HK-2 (cell line): ENCODE data around the gene WSB1.
A peak's percentile ranks its signal among the peaks of the same experiment; 100 is the strongest.

Experiments
- DNase-seq: peaks from one replicate; pipeline ENCODE4 v3.0.0-alpha.2; 2018; ENCODE audit not compliant: unreplicated experiment

Gene WSB1

DNA sequence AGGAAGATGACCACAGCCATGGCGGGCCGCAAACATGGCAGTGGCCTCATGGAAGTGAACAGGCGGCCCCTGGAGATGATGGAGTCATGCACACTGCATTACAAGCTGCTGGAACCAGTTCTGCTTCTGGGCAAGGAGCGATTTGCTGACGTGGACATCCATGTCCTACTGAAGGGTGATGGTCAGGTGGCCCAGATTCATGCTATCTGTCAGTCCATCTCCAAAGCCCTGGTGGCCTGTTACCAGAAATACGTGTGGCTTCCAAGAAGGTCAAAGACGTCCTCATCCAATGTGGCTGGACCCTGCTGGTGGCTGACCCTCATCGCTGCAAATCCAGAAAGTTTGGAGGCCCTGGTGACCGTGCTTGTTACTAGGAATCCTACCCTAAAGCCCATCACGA, 13.4 kb upstream of the WSB1 start:
- no peak for DNase-seq

DNA sequence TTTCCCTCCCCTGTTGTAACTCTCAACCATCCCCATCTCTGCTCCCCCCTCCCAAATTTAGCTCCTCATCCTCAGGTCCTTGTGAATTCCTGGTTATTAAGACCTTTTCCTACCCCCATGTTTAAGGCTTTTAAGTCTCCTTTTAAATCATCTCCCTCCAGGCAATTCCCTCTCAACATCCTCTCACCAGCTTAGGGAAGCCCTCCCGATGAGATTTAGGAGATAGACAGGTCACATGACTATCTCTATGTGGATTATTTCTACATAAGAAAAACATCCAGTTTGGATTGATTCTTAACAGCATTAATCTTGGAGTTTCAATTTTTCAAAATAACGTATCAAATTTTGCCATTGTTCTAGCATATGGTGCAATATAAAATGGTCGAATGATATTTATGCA, 12.5 kb upstream of the WSB1 start:
- no peak for DNase-seq

DNA sequence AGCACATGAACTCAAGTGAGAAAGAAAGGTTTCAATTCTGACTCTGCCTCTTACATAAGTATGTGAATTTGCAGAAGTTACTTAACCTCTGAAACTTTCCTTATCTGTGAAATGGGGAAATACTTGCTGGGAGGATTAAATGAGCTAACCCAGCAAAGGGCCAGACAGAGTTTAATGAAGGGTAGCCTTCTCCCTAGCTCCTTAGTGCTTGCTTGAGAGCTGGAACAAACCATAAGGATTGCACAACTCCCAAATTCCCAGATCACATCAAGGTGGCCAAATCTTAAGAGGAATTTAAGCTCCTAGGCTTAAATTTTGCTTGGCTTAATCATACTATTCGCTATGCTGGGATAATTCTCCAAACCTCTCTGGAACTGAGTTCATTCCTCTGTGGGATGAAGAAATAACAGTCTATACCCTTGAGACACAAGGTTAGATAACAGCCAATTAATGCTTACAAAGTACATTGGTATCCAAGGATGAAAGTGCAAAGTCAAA, 11.8 kb upstream of the WSB1 start:
- no peak for DNase-seq

DNA sequence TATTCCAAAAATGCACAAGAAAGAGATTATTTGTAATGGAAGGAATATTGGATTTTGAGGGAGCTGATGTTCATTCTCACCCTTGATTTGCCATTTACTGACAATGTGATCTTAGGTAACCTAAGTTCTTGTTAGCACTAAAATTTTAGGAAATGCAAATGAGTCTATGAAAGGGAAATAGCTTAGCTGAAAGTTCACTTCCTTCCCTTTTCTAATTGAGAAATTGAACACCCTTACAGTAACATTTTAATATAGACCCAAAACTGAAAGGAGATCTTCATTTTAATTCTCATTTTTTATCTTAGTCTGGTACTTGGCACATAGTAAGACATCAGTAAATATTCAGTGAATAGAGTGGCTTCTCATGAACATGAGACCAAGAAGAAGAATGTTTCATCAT, 10.9 kb upstream of the WSB1 start:
- DNase-seq = no peak

DNA sequence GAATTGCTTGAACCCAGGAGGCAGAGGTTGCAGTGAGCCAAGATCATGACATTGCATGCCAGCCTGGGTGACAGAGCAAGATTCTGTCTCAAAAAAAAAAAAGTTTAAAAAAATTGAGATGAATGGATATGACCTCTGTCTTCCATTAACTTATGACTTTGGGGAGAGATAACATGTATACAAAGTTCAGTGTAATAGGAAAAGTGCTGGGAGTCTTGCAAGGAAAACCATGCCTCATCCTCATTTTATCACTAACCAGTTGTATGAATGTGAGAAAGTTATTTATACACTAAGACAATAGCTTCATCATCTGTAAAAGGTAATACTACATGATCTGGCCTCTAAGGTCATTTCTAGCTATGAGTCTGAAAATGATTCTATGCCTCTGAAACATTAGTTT, 10.2 kb upstream of the WSB1 start:
- no peak for DNase-seq

DNA sequence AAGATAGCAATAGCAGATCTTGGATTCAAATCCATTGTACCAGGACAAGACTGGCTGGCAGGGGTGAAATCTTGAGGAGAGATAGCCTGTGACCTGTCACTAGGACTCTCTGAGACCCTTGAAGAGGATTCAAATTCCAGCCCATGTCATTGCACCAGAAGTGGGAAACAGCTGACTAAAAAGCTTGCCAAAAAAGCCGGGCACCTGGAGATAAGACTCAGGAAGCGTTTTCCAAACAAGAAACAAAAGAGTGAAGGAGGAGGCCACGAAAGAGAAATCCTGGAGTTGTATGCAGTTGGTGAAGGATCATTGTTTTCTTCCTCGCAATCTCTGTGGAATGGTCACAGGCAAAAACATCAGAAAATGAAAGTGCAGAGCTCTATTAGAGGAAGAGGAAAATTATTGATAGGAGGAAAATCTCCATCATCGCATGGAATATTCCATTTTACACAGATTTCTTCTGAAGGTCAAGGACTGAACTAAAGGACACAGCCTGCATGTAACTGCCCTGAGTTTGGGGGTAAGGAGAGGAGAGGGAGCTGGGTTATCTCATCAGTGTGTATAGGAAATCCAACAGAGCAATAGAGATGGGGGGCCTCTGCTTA, 9.0 kb upstream of the WSB1 start:
- no peak for DNase-seq

DNA sequence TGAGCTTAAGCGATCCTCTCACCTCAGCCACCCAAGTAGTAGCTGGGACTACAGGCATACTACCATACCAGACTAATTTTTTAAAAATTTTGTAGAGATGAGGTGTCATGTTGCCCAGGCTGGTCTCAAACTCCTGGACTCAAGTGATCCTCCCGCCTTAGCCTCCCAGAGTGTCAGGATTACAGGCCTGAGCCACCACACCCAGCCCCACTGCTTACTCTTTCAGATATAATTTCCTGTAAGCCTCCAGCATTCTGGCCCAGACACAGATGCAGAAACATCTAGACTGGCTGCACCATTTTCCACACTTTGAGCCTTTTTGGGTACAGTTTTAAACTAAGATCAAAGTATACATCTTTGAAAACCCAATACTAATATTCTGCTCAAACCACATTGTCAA, 8.4 kb upstream of the WSB1 start:
- no peak for DNase-seq

DNA sequence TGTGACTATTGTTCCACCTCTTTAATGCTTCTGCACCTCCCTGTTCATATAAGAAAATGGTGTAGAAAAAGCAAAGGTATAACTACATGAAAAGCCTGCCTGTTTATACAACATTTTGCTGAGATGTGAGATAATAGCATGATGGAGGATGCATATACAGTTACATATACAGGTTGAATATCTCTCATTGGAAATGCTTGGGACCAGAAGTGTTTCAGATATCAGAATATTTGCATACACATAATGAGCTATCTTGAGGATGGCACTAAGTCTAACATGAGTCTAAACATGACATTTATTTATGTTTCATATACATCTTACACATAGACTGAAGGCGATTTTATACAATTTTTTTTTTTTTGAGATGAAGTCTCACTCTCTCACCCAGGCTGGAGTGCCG, 5.7 kb upstream of the WSB1 start:
- no peak for DNase-seq

DNA sequence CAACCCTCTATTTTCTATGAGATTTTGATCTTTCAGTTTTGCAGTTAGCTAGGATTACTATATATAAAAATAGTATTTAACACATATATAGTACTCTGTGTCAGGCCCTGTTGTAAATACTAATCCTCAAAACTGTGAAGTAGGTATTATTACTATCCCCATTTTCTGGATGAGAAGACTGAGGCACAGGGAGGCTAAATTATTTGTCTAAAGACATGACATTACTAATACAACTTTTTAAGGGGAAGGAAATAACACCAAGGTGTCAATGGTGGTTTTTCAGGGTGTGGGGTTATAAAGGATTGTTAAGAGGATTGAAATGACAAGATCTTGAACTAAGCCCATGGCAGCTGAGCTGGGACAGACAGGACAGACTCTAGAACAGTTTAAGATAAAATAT, 4.1 kb upstream of the WSB1 start:
- no peak for DNase-seq

DNA sequence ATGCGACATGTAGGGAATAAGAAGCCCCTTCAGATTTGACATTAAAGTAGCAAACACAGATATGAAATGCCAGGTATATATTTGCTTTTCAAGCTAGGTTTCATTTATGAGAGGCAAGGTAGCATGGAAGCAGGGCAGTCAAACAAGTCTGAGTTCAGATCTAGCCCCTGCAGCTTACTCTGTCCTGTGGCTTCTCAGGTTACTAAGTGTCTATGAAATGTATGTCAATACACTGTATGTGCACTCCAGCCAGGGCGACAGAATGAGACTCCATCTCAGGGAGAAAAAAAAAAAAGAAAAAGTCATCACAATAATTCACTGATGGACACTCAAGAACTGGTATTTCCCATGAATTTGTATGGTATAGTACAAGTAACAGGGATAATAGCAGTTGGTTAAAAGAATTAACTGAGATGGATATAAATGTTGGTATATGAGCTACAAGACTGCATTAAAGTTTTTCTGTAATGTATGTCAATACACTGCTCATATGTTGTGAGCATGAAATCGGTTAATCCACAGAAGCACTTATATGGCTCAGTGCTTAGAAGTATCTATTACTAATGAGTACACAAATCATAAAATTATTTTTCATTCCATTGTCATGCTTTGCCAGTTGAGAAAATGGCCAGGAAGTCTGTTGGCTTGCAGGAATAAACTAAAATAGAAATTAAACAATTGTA, 2.9 kb upstream of the WSB1 start:
- DNase-seq = no peak

DNA sequence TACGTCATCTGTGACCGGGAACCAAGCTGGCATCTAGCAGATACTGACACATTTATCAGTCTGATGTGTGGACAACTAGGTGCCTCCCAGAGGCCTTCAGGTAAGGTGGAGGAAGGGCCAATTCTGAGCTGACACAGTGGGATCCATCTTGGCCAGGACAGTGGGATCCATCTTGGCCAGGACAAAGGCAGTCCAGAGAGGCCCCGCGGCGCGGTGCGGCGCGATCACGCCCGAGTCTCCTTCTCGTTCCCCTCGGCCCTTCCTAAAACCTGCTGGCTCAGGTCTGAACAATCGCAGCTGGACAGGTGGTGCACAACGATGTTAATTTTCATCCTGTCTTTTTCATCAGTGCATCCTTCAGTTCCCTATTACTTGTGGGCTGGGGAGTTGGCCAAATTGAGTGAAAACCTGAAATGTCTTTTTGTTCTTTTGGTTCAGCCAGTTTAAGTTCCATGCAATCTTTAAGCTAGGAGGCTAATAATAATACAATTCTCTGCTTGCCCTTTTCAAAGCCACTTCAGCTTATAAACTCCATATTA, 486 bp upstream of the WSB1 start:
- DNase-seq = no peak

DNA sequence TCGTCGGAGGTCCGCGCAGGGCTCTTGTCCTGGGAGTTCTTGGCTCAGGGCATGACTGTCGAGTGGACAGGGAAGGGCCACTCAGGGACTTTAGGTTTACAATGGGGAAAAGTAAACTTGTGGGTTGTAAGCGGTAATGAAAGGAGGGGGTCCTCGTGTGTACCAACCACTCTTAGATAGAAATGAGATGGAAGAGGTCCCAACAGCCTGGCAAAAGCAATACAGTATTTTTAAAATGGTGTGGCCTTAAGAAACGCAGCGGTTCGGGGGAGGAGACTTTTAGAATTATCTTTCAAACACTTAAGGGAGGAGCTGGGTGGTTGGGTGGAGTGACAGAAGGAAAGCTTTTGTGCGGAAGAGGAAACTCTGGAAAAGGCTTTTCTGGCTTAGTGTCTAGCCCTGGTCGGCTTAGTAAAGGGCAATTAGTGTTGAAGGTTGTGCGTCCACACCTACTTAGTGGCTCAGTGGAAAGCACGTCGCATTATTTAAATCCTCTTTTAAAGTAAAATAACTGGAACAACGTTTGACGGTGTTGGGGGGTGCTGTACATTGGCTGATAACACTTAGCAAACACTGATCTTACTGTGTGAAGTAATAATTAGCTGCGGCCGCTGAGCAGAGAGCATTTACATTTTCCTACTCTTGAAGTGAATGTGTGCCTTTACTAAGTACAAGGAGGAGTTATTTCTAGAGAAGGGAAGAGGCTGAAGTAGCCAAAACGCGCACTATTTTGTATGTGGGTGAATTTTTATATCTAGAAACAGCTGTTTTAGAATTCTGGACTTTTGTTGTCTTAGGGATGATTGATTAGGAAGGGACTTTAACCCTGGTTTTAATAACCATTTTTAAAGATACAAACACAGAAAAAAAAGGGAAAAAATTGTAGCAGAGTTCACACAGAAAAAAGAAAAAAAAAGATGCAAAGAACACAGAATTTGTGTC, 1.0 kb downstream of the WSB1 start:
- peak; percentile 52 for DNase-seq

DNA sequence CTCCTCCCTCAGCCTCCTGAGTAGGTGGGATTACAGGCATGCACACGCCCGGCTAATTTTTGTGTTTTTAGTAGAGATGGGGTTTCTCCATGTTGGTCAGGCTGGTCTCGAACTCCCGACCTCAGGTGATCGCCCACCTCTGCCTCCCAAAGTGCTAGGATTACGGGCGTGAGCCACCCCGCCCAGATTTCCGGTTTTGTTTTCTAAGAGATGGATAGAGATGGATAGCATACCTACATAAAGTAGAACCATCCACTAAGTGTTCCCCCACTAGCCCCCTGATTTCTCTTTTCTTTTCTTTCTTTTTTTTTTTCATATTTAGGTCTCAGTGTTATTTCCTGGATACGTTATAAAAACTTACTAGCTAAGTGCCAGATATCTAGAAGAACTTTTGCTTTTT, 2.0 kb downstream of the WSB1 start:
- DNase-seq = no peak

DNA sequence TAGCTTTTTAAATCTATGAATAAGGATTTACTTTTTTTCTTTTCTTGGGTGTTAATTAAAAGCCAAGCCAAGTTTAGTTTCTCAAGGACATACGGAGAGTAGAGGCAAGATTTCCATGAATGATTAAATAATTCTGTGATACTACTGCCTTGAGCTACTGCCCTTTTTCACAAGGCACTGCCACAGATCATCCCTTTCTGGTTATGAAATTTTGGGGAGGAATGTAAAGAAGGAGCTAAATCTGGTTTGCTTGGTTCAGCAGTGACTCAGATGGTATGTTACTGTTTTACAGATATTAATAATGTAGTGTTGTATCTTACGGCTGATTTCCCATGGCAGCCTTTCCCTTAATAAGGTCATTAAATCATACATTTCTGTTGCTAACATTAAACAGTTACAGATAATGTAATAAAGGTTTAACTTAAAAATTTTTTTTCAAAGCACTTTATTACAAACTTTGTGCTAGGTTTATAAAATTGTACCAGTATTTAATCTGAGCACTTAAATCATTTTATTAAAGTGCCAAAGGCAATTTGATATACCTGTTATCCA, 2.6 kb downstream of the WSB1 start:
- DNase-seq = no peak

DNA sequence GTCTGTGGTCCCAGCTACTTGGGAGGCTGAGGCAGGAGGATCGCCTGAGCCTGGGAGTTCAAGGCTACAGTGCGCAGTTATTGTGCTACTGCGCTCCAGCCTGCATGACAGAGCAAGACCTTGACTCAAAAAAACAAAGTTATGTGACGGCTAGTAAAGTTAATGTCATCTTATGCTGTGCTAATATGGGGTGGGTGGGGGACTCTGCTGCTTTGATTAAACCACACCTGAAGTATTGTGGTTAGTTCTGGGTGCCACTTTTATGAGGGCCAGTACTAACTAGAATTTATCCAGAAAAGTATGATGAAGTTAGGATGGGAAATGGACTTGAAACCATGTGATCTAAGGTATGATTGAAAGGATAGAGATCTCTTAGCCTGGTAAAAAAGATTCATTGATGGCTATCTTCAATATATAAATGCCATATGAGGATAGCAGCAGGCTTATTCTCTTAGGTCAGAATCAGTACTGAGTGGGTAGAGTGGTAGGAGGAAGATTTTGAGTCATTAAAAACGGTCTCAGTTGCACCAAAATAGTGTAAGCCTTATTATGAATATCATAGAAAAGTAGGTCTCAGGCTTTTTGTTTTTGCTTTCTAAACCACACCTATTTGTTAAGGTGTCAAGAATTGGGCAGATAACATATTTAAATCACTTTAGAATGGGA, 5.6 kb downstream of the WSB1 start:
- DNase-seq = no peak

DNA sequence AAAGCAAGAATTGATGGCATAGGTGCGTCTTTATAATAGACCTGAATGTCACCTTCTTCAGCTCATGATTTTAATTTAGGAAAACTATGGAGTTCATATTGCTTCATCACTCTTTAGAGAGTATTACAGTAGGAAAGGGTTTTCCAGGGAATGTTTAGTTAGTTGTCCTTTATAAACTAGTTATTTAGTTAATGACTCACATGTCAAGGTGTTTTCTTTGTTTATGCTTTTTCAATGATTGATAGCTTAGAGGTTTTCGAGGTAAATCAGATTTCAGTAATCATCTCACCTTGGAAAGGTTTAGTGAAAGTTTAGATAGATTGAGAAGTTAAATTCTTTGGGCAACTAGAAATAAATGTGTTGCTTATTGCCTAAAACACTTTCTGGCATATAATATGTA, 9.8 kb downstream of the WSB1 start:
- no peak for DNase-seq

DNA sequence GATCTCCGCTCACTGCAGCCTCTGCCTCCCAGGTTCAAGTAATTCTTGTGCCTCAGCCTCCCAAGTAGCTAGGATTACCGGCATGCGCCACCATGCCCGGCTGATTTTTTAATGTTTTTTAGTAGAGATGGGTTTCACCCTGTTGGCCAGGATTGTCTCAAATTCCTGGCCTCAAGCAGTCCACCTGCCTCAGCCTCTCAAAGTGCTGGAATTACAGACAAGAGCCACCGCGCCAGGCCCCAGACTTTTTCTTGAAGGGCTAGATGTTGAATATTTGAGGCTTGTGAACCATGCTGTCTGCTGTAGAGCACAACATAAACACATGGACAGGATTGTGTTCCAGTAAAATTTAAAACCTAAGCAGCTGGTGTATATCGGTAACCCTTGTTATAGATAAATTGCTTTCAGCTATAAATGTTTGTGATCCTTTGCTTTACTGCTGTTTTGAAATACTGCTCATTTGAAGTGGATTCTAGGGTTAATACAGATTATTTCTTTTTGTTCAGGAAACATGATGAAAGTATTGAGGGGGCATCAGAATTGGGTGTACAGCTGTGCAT, 12.4 kb downstream of the WSB1 start:
- no peak for DNase-seq

DNA sequence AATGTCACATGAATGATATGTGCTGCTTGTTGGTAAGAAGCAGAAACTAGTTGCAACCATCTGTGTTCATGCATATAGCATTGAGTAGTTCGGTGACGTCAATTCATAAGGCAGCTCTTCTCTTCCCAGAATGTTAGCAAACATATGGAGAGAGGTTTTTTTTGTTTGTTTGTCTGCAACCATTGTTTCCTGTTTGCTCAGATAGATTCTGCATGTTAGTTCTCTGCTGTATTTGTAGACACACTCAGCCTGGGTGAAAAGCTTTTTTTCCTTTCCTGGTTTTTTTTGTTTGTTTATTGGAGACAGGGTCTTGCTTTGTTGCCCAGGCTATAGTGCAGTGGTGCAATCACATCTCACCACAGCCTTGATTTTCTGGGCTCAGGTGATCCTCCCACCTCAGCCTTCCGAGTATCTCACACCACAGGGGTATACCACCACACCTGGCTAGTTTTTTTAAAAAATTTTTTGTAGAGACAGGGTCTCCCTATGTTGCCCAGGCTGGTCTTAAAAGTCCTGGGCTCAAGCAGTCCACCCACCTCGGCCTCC, 16.7 kb downstream of the WSB1 start:
- no peak for DNase-seq

DNA sequence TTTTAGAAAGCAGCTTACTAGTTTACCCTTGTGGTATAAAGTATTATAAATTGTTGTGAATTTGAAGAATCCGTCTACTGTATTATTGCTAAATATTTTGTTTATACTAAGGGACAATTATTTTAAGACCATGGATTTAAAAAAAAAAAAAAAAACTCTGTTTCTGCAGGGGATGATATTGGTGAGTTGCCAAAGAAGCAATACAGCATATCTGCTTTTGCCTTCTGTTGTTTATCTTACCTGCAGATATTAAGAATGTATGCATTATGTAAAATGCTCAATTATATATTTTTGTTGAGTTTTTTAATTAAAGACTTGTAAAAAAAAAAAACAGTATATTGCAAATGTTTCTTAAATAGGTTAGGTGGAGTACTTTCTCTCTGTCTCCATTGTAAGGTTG, 19.4 kb downstream of the WSB1 start:
- DNase-seq = no peak

DNA sequence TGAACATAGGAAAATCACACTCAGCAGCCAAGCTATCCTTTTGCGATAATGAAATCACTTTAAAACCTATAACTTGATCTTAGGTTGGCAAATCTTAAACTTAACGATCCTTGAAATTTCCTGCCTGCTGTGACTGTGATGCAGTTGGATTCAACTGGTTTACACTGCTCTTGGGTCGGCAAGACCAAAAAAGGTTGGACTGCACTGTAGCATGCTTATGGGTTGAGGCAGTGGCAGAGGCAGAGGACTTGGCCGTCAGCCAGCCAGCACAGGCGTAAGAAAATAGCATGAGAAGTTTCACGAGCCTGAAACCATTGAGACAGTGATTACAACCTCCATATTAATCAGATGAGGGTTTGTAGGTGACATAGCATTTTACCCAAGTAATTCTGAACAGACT, 21.4 kb downstream of the WSB1 start:
- DNase-seq = no peak
